ENCODE measurements around the gene ZSCAN29. TPM values are rescaled to one million over a fixed set of nuclear protein-coding genes. Genes with fewer than 3 reads are reported as not detected.

Gene ZSCAN29
- polyA plus RNA-seq, 1 of the 3 experiments (the other 2 are of a cell fraction): 5.7 TPM

DNA sequence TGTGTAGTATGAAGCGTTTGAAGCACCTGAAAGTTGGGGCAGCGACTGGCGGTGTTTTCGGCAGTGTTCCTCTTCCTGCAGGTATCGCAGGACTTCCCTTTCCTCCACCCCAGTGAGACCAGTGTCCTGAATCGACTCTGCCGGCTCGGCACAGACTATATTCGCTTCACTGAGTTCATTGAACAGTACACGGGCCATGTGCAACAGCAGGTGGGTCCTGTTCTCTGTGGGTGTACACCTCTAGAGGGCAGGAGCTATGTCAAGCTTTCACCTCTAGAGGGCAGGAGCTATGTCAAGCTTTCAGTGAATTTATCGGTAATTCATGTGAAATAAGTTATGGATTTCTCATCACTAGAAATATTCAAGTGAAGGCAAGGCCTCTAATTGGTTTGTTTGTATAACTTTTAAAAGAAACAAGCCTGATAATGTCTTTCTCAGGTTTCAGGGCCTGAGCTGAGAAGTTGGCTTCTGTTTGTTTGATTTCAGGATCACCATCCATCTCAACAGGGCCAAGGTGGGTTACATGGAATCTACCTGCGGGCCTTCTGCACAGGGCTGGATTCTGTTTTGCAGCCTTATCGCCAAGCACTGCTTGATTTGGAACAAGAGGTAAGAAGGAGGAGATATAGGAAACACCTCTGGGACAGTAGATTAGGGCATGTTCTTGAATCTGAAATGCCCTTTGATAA is 5.3 kb upstream of the ZSCAN29 start (continued):
- TF ChIP-seq EP300 (IDR thresholded peaks at IDR 0.05; ENCODE audit: borderline replicate concordance in 1 of 2, low read depth in 1 of 2, low read length in 1 of 2): no peak

DNA sequence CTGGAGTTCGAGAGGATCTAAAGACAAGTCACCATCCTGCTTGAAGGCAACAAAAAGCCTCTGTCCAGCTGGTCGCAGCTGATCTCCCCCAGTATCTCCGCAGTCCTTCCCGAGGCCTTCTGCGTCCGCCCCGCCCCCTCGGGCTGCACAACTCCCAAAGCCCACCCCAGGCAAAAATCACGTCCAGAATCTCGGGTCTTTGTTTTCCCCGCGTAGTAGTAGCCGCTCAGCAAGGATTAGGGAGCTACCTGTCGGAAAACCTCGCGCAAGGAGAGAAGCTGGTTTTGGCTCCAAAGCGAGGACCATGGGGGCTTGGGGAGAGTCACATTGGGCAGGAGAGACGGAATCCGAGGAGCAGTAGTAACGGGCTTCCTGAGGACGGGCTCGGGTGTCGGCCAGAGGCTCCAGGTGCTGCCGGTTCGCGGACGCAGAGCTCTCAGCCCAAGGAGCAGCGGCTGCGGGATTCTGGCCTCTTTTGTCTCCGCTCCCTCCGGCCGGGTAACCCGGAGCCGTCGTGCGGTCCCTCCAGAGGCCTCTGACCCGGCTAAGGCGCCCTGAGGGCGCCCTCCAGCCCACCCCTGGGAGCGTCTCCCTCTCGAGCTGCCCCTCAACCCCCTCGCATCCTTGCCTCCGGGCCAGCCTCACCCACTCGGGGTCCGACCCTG is 401 bp downstream of the ZSCAN29 start:
- CTCF ChIA-PET: interaction anchor here (1.1 to 1.7 kb wide), 4 partner anchors 16 to 160 kb away, joined by 3 to 4 read pairs (median 3); no protein-coding TSS in a partner anchor
- Histone ChIP-seq H2AFZ (ENCODE audit: low read depth) (peak overlapping the region; percentile 96), H3K4me3 (ENCODE audit: low read depth in 2 of 2, low read length in 1 of 2) (peak overlapping the region; percentile 67 to 82), H3K4me2 (peak overlapping the region; percentile 80), H3K9ac (peak overlapping the region; percentile 70), H3K9me2 (no peaks in the 10 kb centered on the region), H4K20me1 (ENCODE audit: insufficient read depth) (no peaks in the 10 kb centered on the region), H3K9me3 (no peaks in the 10 kb centered on the region), H3K27ac (ENCODE audit: low read depth in 2 of 2, low read length in 1 of 2) (peak overlapping the region; percentile 26 to 76; a peak in 3 of 4 replicates), H3F3A (replicated peaks; ENCODE audit: insufficient read depth) (no peaks in the 10 kb centered on the region), H3K27me3 (ENCODE audit: insufficient read depth) (no peaks in the 10 kb centered on the region), H3K79me2 (ENCODE audit: insufficient read depth) (peaks cover 45% of the 10 kb centered on the region), H3K36me3 (replicated peaks in 1 of 2; ENCODE audit: control insufficient read depth in 1 of 2, insufficient read depth in 2 of 2, low read length in 1 of 2) (peaks cover 30 to 34% of the 10 kb centered on the region in 2 experiments), H3K4me1 (ENCODE audit: control insufficient read depth in 1 of 2, insufficient read depth in 2 of 2, low read depth in 1 of 2, low read length in 1 of 2) (peaks cover 6 to 16% of the 10 kb centered on the region in 2 experiments; a peak in 2 of 4 replicates)
- TF ChIP-seq RAD21 (IDR thresholded peaks at IDR 0.05; ENCODE audit: low read length): no peak
- TF ChIP-seq, protein P1, sequence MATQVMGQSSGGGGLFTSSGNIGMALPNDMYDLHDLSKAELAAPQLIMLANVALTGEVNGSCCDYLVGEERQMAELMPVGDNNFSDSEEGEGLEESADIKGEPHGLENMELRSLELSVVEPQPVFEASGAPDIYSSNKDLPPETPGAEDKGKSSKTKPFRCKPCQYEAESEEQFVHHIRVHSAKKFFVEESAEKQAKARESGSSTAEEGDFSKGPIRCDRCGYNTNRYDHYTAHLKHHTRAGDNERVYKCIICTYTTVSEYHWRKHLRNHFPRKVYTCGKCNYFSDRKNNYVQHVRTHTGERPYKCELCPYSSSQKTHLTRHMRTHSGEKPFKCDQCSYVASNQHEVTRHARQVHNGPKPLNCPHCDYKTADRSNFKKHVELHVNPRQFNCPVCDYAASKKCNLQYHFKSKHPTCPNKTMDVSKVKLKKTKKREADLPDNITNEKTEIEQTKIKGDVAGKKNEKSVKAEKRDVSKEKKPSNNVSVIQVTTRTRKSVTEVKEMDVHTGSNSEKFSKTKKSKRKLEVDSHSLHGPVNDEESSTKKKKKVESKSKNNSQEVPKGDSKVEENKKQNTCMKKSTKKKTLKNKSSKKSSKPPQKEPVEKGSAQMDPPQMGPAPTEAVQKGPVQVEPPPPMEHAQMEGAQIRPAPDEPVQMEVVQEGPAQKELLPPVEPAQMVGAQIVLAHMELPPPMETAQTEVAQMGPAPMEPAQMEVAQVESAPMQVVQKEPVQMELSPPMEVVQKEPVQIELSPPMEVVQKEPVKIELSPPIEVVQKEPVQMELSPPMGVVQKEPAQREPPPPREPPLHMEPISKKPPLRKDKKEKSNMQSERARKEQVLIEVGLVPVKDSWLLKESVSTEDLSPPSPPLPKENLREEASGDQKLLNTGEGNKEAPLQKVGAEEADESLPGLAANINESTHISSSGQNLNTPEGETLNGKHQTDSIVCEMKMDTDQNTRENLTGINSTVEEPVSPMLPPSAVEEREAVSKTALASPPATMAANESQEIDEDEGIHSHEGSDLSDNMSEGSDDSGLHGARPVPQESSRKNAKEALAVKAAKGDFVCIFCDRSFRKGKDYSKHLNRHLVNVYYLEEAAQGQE (IDR thresholded peaks at IDR 0.05; ENCODE audit: low read depth, low read length): peak; percentile 85
- TF ChIP-seq, protein P2, sequence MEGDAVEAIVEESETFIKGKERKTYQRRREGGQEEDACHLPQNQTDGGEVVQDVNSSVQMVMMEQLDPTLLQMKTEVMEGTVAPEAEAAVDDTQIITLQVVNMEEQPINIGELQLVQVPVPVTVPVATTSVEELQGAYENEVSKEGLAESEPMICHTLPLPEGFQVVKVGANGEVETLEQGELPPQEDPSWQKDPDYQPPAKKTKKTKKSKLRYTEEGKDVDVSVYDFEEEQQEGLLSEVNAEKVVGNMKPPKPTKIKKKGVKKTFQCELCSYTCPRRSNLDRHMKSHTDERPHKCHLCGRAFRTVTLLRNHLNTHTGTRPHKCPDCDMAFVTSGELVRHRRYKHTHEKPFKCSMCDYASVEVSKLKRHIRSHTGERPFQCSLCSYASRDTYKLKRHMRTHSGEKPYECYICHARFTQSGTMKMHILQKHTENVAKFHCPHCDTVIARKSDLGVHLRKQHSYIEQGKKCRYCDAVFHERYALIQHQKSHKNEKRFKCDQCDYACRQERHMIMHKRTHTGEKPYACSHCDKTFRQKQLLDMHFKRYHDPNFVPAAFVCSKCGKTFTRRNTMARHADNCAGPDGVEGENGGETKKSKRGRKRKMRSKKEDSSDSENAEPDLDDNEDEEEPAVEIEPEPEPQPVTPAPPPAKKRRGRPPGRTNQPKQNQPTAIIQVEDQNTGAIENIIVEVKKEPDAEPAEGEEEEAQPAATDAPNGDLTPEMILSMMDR (IDR thresholded peaks at IDR 0.05): no peak
- TF ChIP-seq, protein P3, sequence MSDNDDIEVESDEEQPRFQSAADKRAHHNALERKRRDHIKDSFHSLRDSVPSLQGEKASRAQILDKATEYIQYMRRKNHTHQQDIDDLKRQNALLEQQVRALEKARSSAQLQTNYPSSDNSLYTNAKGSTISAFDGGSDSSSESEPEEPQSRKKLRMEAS (IDR thresholded peaks at IDR 0.05; ENCODE audit: low read depth): peak; percentile 44
- TF ChIP-seq RFX5 (IDR thresholded peaks at IDR 0.05; ENCODE audit: low read length): no peak
- no peak for TF ChIP-seq SMC3 (IDR thresholded peaks at IDR 0.05; ENCODE audit: low read depth, low read length)
- no peak for TF ChIP-seq RXRA (IDR thresholded peaks at IDR 0.05; ENCODE audit: borderline replicate concordance, low read depth)
- TF ChIP-seq MXI1 (IDR thresholded peaks at IDR 0.05; ENCODE audit: low read depth, low read length): no peak
- 0 out of 2 replicates have a peak, but pooled peaks have one; percentile 13 for TF ChIP-seq SIN3A (IDR thresholded peaks at IDR 0.05; ENCODE audit: borderline replicate concordance, low read depth, low read length)
- TF ChIP-seq, protein P4, sequence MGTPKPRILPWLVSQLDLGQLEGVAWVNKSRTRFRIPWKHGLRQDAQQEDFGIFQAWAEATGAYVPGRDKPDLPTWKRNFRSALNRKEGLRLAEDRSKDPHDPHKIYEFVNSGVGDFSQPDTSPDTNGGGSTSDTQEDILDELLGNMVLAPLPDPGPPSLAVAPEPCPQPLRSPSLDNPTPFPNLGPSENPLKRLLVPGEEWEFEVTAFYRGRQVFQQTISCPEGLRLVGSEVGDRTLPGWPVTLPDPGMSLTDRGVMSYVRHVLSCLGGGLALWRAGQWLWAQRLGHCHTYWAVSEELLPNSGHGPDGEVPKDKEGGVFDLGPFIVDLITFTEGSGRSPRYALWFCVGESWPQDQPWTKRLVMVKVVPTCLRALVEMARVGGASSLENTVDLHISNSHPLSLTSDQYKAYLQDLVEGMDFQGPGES (IDR thresholded peaks at IDR 0.05; ENCODE audit: low read depth, low read length): no peak
- TF ChIP-seq NRF1 (IDR thresholded peaks at IDR 0.05; ENCODE audit: low read depth, low read length): no peak
- peak; percentile 67 for DNase-seq
- POLR2A ChIA-PET: interaction anchor here (0.6 to 2.0 kb wide), 7 partner anchors 9 to 140 kb away, joined by 3 to 7 read pairs (median 3); no protein-coding TSS in a partner anchor
- WGBS (ENCODE audit: low lambda C conversion rate): 2% methylated on average over 26 of the region's 45 CpGs
